Loucy (cell line): ENCODE measurements around the gene CBX4.

Experiments used
- H2AFZ ChIP-seq: fragments of 200-600 bp; sonication (generic); 2 replicates; pipeline ENCODE4 v1.6.0; 2016; ENCODE audit warnings: antibody characterized with exemption, mild to moderate bottlenecking, low read length, moderate library complexity
- H3F3A ChIP-seq: fragments of 200-600 bp; 2 replicates; pipeline ENCODE4 v1.6.0; 2016; ENCODE audit warnings: antibody characterized with exemption, low read depth, mild to moderate bottlenecking
- H3K27me3 ChIP-seq: fragments of 200-600 bp; sonication (generic); 2 replicates; pipeline ENCODE4 v1.6.1; 2014; ENCODE audit warnings: low read length, mild to moderate bottlenecking; ENCODE audit not compliant: insufficient read depth, poor library complexity, severe bottlenecking
- H3K36me3 ChIP-seq: fragments of 200-600 bp; sonication (generic); 2 replicates; pipeline ENCODE4 v1.6.1; 2016; ENCODE audit warnings: low read length; ENCODE audit not compliant: insufficient read depth
- H3K4me1 ChIP-seq: fragments of 200-600 bp; sonication (generic); 2 replicates; pipeline ENCODE4 v1.5.1; 2014; ENCODE audit warnings: low read length, mild to moderate bottlenecking; ENCODE audit not compliant: insufficient read depth, poor library complexity, severe bottlenecking
- H3K4me2 ChIP-seq: fragments of 200-600 bp; sonication (generic); 2 replicates; pipeline ENCODE4 v1.6.0; 2014; ENCODE audit warnings: antibody characterized with exemption, low read length, low read depth, mild to moderate bottlenecking; ENCODE audit not compliant: poor library complexity, severe bottlenecking
- H3K4me3 ChIP-seq: fragments of 200-600 bp; sonication (generic); 2 replicates; pipeline ENCODE4 v1.5.1; 2014; ENCODE audit warnings: low read length, mild to moderate bottlenecking, mixed read lengths; ENCODE audit not compliant: poor library complexity, severe bottlenecking
- H3K79me2 ChIP-seq: fragments of 200-600 bp; sonication (generic); 2 replicates; pipeline ENCODE4 v1.6.1; 2014; ENCODE audit warnings: low read length; ENCODE audit not compliant: insufficient read depth
- H3K9ac ChIP-seq: fragments of 200-600 bp; sonication (generic); 2 replicates; pipeline ENCODE4 v1.6.0; 2014; ENCODE audit warnings: mild to moderate bottlenecking, low read depth, low read length, moderate library complexity; ENCODE audit not compliant: poor library complexity, severe bottlenecking
- H3K9me2 ChIP-seq: fragments of 200-600 bp; sonication (generic); replicated peaks from 2 replicates; pipeline ENCODE4 v1.6.1; 2016; ENCODE audit warnings: low read depth, low read length, mixed read lengths
- H3K9me3 ChIP-seq: fragments of 200-600 bp; sonication (generic); 2 replicates; pipeline ENCODE4 v1.6.1; 2014; ENCODE audit warnings: mild to moderate bottlenecking, antibody characterized with exemption, low read length, low read depth; ENCODE audit not compliant: insufficient read depth
- H4K20me1 ChIP-seq: fragments of 200-600 bp; sonication (generic); 2 replicates; pipeline ENCODE4 v1.6.0; 2014; ENCODE audit warnings: antibody characterized with exemption, low read length, mild to moderate bottlenecking; ENCODE audit not compliant: insufficient read depth, poor library complexity, severe bottlenecking
- CTCF ChIP-seq: fragments of 200-600 bp; sonication (generic); conservative IDR thresholded peaks from 2 replicates; pipeline ENCODE4 v1.5.1; 2014; ENCODE audit warnings: mild to moderate bottlenecking, antibody characterized with exemption, low read length
- EZH2phosphoT487 ChIP-seq: fragments of 200-600 bp; IDR thresholded peaks from 2 replicates; pipeline ENCODE4 v1.6.1; 2018; ENCODE audit warnings: antibody characterized with exemption, mild to moderate bottlenecking, moderate library complexity, borderline replicate concordance

The CBX4 gene

GRCh38 chr17:79818026-79818758 is 21.0 kb downstream of the CBX4 start:
- no peaks in the 10 kb centered on the region for H3F3A ChIP-seq
- no peaks in the 10 kb centered on the region for H4K20me1 ChIP-seq
- no peak overlapping the region for H2AFZ ChIP-seq
- H3K9me3 ChIP-seq, result no peaks in the 10 kb centered on the region
- peaks cover 8% of the 10 kb centered on the region; the same call in 1 of the 2 replicates for H3K79me2 ChIP-seq
- H3K9ac ChIP-seq, result no peak overlapping the region
- H3K4me2 ChIP-seq, result no peak overlapping the region
- H3K4me1 ChIP-seq, result peaks cover 6% of the 10 kb centered on the region
- H3K36me3 ChIP-seq, result no peaks in the 10 kb centered on the region
- no peak for TF ChIP-seq CTCF
- no peak overlapping the region for H3K4me3 ChIP-seq
- H3K27me3 ChIP-seq, result no peaks in the 10 kb centered on the region
- no peaks in the 10 kb centered on the region for H3K9me2 ChIP-seq

GRCh38 chr17:79815836-79816461 is 23.3 kb downstream of the CBX4 start:
- TF ChIP-seq CTCF (no peak), EZH2phosphoT487 (no peak)
- Histone ChIP-seq H4K20me1 (no peaks in the 10 kb centered on the region), H3K4me2 (no peak overlapping the region), H3K36me3 (no peaks in the 10 kb centered on the region), H3K9ac (no peak overlapping the region), H3K4me3 (no peak overlapping the region), H2AFZ (no peak overlapping the region), H3K27me3 (no peaks in the 10 kb centered on the region), H3K79me2 (peaks cover 20% of the 10 kb centered on the region; the same call in 1 of the 2 replicates), H3K9me2 (no peaks in the 10 kb centered on the region), H3K9me3 (no peaks in the 10 kb centered on the region), H3K4me1 (peaks cover 16% of the 10 kb centered on the region), H3F3A (no peaks in the 10 kb centered on the region)

- TF ChIP-seq EZH2phosphoT487 (no peak), CTCF (no peak)
- no peaks in the 10 kb centered on the region for H3F3A ChIP-seq
- no peaks in the 10 kb centered on the region for H3K9me3 ChIP-seq
- no peak overlapping the region for H3K9ac ChIP-seq
- H3K36me3 ChIP-seq, result no peaks in the 10 kb centered on the region
- H3K27me3 ChIP-seq, result no peaks in the 10 kb centered on the region
- no peak overlapping the region for H2AFZ ChIP-seq
- H3K79me2 ChIP-seq, result peaks cover 20% of the 10 kb centered on the region; the same call in 1 of the 2 replicates
- H3K4me3 ChIP-seq, result no peak overlapping the region
- no peaks in the 10 kb centered on the region for H3K9me2 ChIP-seq
- no peak overlapping the region for H3K4me2 ChIP-seq
- no peaks in the 10 kb centered on the region for H4K20me1 ChIP-seq
- peaks cover 16% of the 10 kb centered on the region for H3K4me1 ChIP-seq
These were observed 24.0 kb downstream of the CBX4 start for GRCh38 chr17:79814974-79815835.
